Naive thymus-derived CD4-positive, alpha-beta T cell (primary cell): ENCODE measurements around the gene CARD9. TPM values are rescaled to one million over a fixed set of nuclear protein-coding genes. Genes with fewer than 3 reads are reported as not detected.

ENCODE experiments used
- ATAC-seq: fragments of 150-1000 bp; cut with Tn5 transposase; 2 replicates; pipeline ENCODE4 v1.10.0; 2021; ENCODE audit warnings: mild to moderate bottlenecking, moderate library complexity
- CTCF ChIA-PET: fragments of 350-600 bp; sonication (Branson Sonifier 250); formaldehyde crosslinking; loops from one replicate; lab custom pipeline; 2021; ENCODE audit warnings: antibody characterized with exemption; lab: Charles Lee
- POLR2A ChIA-PET: fragments of 350-600 bp; sonication (Branson Sonifier 250); formaldehyde crosslinking; loops from one replicate; lab custom pipeline; 2021; ENCODE audit warnings: antibody characterized with exemption, inconsistent platforms; lab: Charles Lee
- DNase-seq, 9 donors: peaks; one replicate each; pipeline versions ENCODE4 v3.0.0 to v3.0.0-alpha.2; 2020 to 2022; ENCODE audit warnings: mixed read lengths in 1 of 9
- H3K27ac ChIP-seq: one replicate; pipeline ENCODE4 v1.7.0; 2013; ENCODE audit warnings: mild to moderate bottlenecking, low read depth, low read length, moderate library complexity
- H3K27me3 ChIP-seq, 2 donors: one replicate each; pipeline ENCODE4 v1.7.0; 2013; ENCODE audit warnings: low read length in 2 of 2, mild to moderate bottlenecking in 2 of 2, moderate library complexity in 2 of 2; ENCODE audit not compliant: control insufficient read depth in 2 of 2, insufficient read depth in 2 of 2
- H3K36me3 ChIP-seq, 3 experiments: 1 replicate in 2 of 3; 2 replicates in 1 of 3; pipeline ENCODE4 v1.7.0; 2013; ENCODE audit warnings: low read length in 3 of 3, mild to moderate bottlenecking in 3 of 3, moderate library complexity in 1 of 3; ENCODE audit not compliant: insufficient read depth in 3 of 3, control insufficient read depth in 2 of 3
- H3K4me1 ChIP-seq, 2 donors: one replicate each; pipeline ENCODE4 v1.7.0; 2013; ENCODE audit warnings: low read length in 2 of 2, mild to moderate bottlenecking in 2 of 2, moderate library complexity in 1 of 2; ENCODE audit not compliant: control insufficient read depth in 2 of 2, insufficient read depth in 2 of 2
- H3K4me3 ChIP-seq: 2 replicates; pipeline ENCODE4 v1.7.0; 2013; ENCODE audit warnings: mild to moderate bottlenecking, low read length
- H3K9me3 ChIP-seq, 3 experiments: 1 replicate in 2 of 3; 2 replicates in 1 of 3; pipeline ENCODE4 v1.7.0; 2013; ENCODE audit warnings: low read length in 3 of 3; ENCODE audit not compliant: control insufficient read depth in 2 of 3
- H3K27ac Mint-ChIP-seq, 9 donors: one replicate each; pipeline ENCODE4 v1.8.0; 2020 to 2022; ENCODE audit warnings: mixed read lengths in 9 of 9, mild to moderate bottlenecking in 8 of 9, moderate library complexity in 5 of 9, inconsistent platforms in 2 of 9
- H3K27me3 Mint-ChIP-seq, 5 donors: one replicate each; pipeline ENCODE4 v1.8.0; 2021 to 2022; ENCODE audit warnings: mixed read lengths in 5 of 5, mild to moderate bottlenecking in 1 of 5
- H3K36me3 Mint-ChIP-seq, 5 donors: one replicate each; pipeline ENCODE4 v1.8.0; 2020 to 2022; ENCODE audit warnings: mixed read lengths in 5 of 5, mild to moderate bottlenecking in 3 of 5, inconsistent platforms in 1 of 5
- H3K4me1 Mint-ChIP-seq, 7 donors: one replicate each; pipeline ENCODE4 v1.8.0; 2020 to 2022; ENCODE audit warnings: mixed read lengths in 7 of 7, mild to moderate bottlenecking in 3 of 7, inconsistent platforms in 1 of 7
- H3K4me3 Mint-ChIP-seq, 10 donors: one replicate each; pipeline ENCODE4 v1.8.0; 2020 to 2022; ENCODE audit warnings: mild to moderate bottlenecking in 10 of 10, mixed read lengths in 10 of 10, moderate library complexity in 6 of 10, inconsistent platforms in 2 of 10
- H3K9me3 Mint-ChIP-seq, 11 donors: one replicate each; pipeline ENCODE4 v1.8.0; 2020 to 2022; ENCODE audit warnings: mixed read lengths in 11 of 11, mild to moderate bottlenecking in 4 of 11, inconsistent platforms in 1 of 11, moderate library complexity in 1 of 11
- intact Hi-C, 2 donors: fragments of 100-400 bp; cut with micrococcal nuclease; formaldehyde crosslinking; loops; one replicate each; pipeline ENCODE4 v1.15.1; 2023
- polyA plus RNA-seq, 2 donors: library from polyadenylated mRNA; unstranded; fragments of 300-500 nt; fragmentation: Illumina TruSeq; gene quantifications; one replicate each; pipeline ENCODE4 v1.2.3, GENCODE V29; 2021
- total RNA-seq, 6 experiments: library from RNA in 5 of 6; stranded (reverse) in 5 of 6; gene quantifications; 1 replicate in 5 of 6; 2 replicates in 1 of 6; pipeline ENCODE4 v1.2.3 and lab custom pipeline; 2021 to 2026

The CARD9 gene
- total and polyA plus RNA-seq, 7 experiments from 2014 or later = 0.10 to 19.9 (median 1.1) TPM

DNA sequence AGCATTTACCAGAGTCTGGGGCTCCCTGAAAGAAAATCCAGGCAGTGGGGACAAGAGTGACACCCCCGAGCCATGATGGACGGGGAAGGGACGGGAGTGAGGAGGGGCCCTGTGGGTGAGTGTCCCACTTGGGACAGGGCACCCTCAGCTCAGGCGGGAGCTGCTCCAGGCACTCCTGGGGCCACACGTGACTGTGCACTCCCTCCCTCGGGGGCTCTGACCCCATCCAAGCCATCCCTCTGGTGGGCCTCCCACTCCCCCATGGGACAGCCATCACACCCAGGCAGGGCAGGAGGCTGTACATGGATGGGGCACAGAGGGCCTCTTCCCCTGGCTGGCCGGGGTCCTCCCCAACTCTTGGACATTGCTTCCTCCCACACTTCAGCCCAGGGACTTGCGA lies 3.0 kb upstream of the CARD9 start:
- DNase-seq (no peak), ATAC-seq (no peak)
- Histone ChIP-seq H3K27ac (no peak overlapping the region), H3K27me3 (no peaks in the 10 kb centered on the region), H3K4me1 (no peaks in the 10 kb centered on the region), H3K9me3 (no peaks in the 10 kb centered on the region), H3K36me3 (peaks cover 0 to 37% (median 0%) of the 10 kb centered on the region in 3 experiments), H3K4me3 (no peak overlapping the region)
- ChIA-PET CTCF (no interaction called here), POLR2A (no interaction called here)
- intact Hi-C loops = no loop called here
- no peak overlapping the region for H3K4me3 Mint-ChIP-seq
- H3K4me1 Mint-ChIP-seq = peaks cover 0 to 2% (median 0%) of the 10 kb centered on the region in 7 donors
- no peak overlapping the region for H3K27ac Mint-ChIP-seq
- H3K9me3 Mint-ChIP-seq = no peaks in the 10 kb centered on the region
- no peaks in the 10 kb centered on the region for H3K27me3 Mint-ChIP-seq
- no peaks in the 10 kb centered on the region for H3K36me3 Mint-ChIP-seq

DNA sequence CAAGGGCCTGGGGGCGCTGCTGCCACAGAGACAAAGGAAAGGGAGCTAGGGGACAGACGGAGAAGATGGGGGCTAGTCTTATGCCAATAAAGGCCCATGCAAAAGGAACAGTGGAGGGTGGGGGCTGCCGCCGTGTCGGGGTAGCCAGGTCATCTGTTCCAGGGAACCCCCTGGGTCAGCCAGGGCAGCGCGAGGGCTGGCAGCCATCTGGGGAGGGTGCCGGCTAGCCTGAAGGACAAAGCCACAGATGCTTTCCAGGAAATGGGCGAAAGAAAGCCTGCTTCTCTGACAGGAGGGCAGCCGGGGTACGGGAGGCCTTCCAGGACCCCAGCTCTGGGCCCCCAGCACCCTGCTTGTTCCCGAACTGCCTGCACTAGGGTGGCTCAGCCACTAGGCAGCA lies 1.6 kb upstream of the CARD9 start:
- no peaks in the 10 kb centered on the region for H3K27me3 ChIP-seq
- ChIA-PET CTCF (no interaction called here), POLR2A (interaction anchor here (1.4 kb wide), 1 partner anchor 12 kb away, joined by 5 read pairs; the partner anchor contains the start of gene DNLZ)
- Mint-ChIP-seq H3K36me3 (no peaks in the 10 kb centered on the region), H3K27ac (no peak overlapping the region), H3K4me1 (peaks cover 0 to 2% (median 0%) of the 10 kb centered on the region in 7 donors), H3K9me3 (no peaks in the 10 kb centered on the region), H3K4me3 (no peak overlapping the region), H3K27me3 (no peaks in the 10 kb centered on the region)
- peaks cover 0 to 24% (median 0%) of the 10 kb centered on the region in 3 experiments for H3K36me3 ChIP-seq
- intact Hi-C loops = no loop called here
- no peak for ATAC-seq
- H3K4me1 ChIP-seq = no peaks in the 10 kb centered on the region
- no peak overlapping the region for H3K27ac ChIP-seq
- no peak overlapping the region for H3K4me3 ChIP-seq
- DNase-seq = no peak
- no peaks in the 10 kb centered on the region for H3K9me3 ChIP-seq

DNA sequence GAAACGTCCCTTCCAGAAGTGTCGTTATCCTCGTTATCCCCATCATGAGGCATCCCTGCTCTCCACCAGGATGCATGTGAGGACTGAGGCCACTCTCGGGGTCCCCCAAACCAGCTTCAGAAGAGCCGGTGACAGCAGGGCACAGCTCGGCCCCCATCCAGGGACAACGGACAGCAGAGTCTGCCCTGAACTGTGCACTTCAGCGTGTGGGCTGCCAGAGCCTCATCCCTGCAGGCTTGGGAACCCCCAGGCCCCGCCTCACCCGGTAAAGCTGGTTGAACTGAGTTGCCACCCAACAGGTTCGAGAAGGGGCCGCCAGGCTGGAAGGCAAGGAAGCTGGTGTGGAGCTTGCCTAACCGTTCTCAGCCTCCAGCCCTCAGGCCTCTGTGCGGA lies 710 bp upstream of the CARD9 start:
- Mint-ChIP-seq H3K9me3 (no peaks in the 10 kb centered on the region), H3K27ac (no peak overlapping the region), H3K36me3 (no peaks in the 10 kb centered on the region), H3K4me1 (peaks cover 0 to 2% (median 0%) of the 10 kb centered on the region in 7 donors), H3K27me3 (no peaks in the 10 kb centered on the region), H3K4me3 (no peak overlapping the region)
- ATAC-seq (no peak), DNase-seq (no peak)
- ChIA-PET CTCF (no interaction called here), POLR2A (interaction anchor here (1.4 kb wide), 1 partner anchor 11 kb away, joined by 5 read pairs; the partner anchor contains the start of gene DNLZ)
- intact Hi-C loops = no loop called here
- no peak overlapping the region for H3K4me3 ChIP-seq
- H3K4me1 ChIP-seq = no peaks in the 10 kb centered on the region
- no peak overlapping the region for H3K27ac ChIP-seq
- no peaks in the 10 kb centered on the region for H3K27me3 ChIP-seq
- H3K9me3 ChIP-seq = no peaks in the 10 kb centered on the region
- peaks cover 0 to 15% (median 0%) of the 10 kb centered on the region in 3 experiments for H3K36me3 ChIP-seq

DNA sequence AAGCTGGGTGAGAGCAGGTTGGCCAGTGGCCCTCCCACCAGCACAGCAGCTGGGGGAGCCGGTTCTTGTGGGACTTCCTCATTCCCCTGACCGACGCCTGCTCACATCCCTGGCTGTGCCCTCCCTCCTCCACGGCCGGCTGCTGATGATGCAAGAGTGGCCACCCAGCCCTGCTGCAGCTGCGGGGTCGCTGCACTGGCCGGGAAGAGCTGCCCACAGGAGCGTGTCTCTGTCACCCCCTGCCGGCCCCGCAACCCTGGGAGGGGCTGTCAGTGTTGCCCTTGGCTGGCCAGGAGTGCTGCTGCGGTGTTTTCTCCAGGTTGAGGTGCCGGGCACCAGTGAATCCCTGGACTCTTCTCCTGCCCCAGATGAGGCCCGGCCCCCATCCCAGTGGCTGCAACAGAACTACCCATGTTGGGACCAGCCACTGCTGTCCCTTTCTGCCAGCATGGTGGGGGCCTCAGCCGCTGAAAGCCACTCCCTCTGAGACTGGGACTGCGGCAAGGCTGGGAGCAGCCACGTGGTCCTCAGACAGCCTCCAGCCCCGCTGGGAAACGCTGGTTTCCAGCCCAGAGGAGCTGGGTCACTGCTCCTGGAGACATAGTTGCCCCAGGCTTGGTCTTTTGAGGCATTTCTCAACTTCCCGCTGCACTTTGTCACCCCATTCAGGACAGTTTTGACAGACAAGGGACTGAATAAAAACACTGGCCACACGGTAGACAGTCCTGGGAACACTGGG lies 739 bp downstream of the CARD9 start:
- Mint-ChIP-seq H3K27ac (no peak overlapping the region), H3K36me3 (no peaks in the 10 kb centered on the region), H3K9me3 (no peaks in the 10 kb centered on the region), H3K4me3 (no peak overlapping the region), H3K27me3 (no peaks in the 10 kb centered on the region), H3K4me1 (peaks cover 0 to 2% (median 0%) of the 10 kb centered on the region in 7 donors)
- Histone ChIP-seq H3K36me3 (peaks cover 0 to under 1% (median 0%) of the 10 kb centered on the region in 3 experiments), H3K9me3 (no peaks in the 10 kb centered on the region), H3K4me1 (no peaks in the 10 kb centered on the region), H3K4me3 (no peak overlapping the region), H3K27ac (no peak overlapping the region), H3K27me3 (no peaks in the 10 kb centered on the region)
- ChIA-PET CTCF (no interaction called here), POLR2A (no interaction called here)
- DNase-seq = no peak
- intact Hi-C loops = no loop called here
- peak; percentile 62 for ATAC-seq

DNA sequence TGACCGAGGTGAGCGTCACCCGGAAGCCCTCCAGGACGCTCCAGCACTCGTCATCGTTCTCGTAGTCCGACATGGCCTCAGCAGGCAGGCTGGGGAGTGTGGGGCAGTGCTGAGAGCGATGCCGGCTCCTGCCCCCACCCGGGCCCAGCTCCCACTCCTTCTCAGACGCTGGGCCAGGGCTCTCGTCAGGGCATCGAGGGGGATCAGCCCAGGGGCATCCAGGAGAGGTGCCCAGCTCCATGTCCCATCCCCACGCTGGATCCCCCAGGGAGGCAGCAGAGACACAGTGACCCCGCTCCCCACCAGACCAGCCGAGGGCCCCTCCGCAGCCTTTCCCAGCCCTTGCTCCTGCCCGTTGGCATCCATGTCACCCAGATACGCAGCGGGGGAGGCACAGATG lies 1.5 kb downstream of the CARD9 start:
- no peaks in the 10 kb centered on the region for H3K36me3 Mint-ChIP-seq
- no peaks in the 10 kb centered on the region for H3K9me3 Mint-ChIP-seq
- no peaks in the 10 kb centered on the region for H3K9me3 ChIP-seq
- DNase-seq = no peak
- no peak overlapping the region for H3K4me3 ChIP-seq
- intact Hi-C loops = no loop called here
- H3K27me3 ChIP-seq = no peaks in the 10 kb centered on the region
- H3K36me3 ChIP-seq = no peaks in the 10 kb centered on the region
- H3K27ac Mint-ChIP-seq = no peak overlapping the region
- H3K4me3 Mint-ChIP-seq = no peak overlapping the region
- no peaks in the 10 kb centered on the region for H3K4me1 Mint-ChIP-seq
- no peak overlapping the region for H3K27ac ChIP-seq
- H3K27me3 Mint-ChIP-seq = no peaks in the 10 kb centered on the region
- H3K4me1 ChIP-seq = no peaks in the 10 kb centered on the region
- CTCF ChIA-PET = no interaction called here
- ATAC-seq = no peak
- POLR2A ChIA-PET = no interaction called here

DNA sequence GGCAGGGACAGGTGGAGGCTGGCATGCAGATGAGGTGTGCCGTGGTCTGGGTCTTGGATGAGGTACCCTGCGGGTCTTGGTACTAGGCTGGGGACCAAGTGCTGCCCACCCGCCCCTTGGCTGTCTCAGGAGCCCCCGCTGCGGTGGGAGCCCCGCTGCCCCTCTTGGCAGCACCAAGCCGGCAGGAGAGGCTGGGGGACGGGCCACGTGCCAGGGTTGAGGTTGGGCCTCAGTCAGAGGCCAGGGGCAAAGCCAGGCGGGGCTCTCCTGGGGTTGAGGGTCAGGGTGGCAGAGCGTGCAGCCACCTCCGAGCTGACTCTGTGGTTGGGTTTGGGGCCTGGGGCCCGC lies 2.0 kb downstream of the CARD9 start:
- Histone ChIP-seq H3K4me3 (no peak overlapping the region), H3K27me3 (no peaks in the 10 kb centered on the region), H3K4me1 (no peaks in the 10 kb centered on the region), H3K9me3 (no peaks in the 10 kb centered on the region), H3K36me3 (no peaks in the 10 kb centered on the region), H3K27ac (no peak overlapping the region)
- Mint-ChIP-seq H3K27ac (no peak overlapping the region), H3K4me3 (no peak overlapping the region), H3K4me1 (no peaks in the 10 kb centered on the region), H3K27me3 (no peaks in the 10 kb centered on the region), H3K9me3 (no peaks in the 10 kb centered on the region), H3K36me3 (no peaks in the 10 kb centered on the region)
- DNase-seq (no peak), ATAC-seq (no peak)
- CTCF ChIA-PET = no interaction called here
- POLR2A ChIA-PET = no interaction called here
- intact Hi-C loops = no loop called here
